Measurements from ENCODE around the gene DHODH. TPM values are rescaled to one million over a fixed set of nuclear protein-coding genes. Genes with fewer than 3 reads are reported as not detected.
"Not testable (repeated sequence)": the region's sequence is repeated elsewhere in the genome, so short reads cannot be mapped to it uniquely, and the experiment has no call there.

The DHODH gene
- total and polyA plus RNA-seq, 2 of the 4 experiments (the other 2 are of a cell fraction) = 3.2 to 4.1 TPM

GRCh38 chr16:72054254-72054847 lies 45.8 kb downstream of the DHODH start, which contains the start of gene HP:
Gene HP (plus strand): TSS chr16:72054505. CDS start chr16:72054653, 148 bp downstream.
- H2AK9ac ChIP-seq (replicated peaks; ENCODE audit: low read depth, low read length, poor library complexity); H2BK120ac ChIP-seq (ENCODE audit: low read depth, low read length); H3K14ac ChIP-seq (replicated peaks; ENCODE audit: low read depth, low read length); H2BK15ac ChIP-seq (ENCODE audit: low read depth, low read length); H4K20me1 ChIP-seq (ENCODE audit: insufficient read depth, low read length); H2BK20ac ChIP-seq (ENCODE audit: low read depth, low read length); dilution Hi-C loops (cut with HindIII; ENCODE audit: low sequenced_read_pairs, unreplicated experiment); H3K9ac ChIP-seq (ENCODE audit: low read depth, low read length); H3K36me3 ChIP-seq (ENCODE audit: control insufficient read depth, insufficient read depth, low read length); ATAC-seq (ENCODE audit: low read depth); H4K91ac ChIP-seq (ENCODE audit: insufficient read depth, low read depth, low read length); H3K4me1 ChIP-seq (ENCODE audit: control insufficient read depth, insufficient read depth, low read length); H3K9me3 ChIP-seq (ENCODE audit: control insufficient read depth, insufficient read depth, low read length); H3K27me3 ChIP-seq (ENCODE audit: control insufficient read depth, insufficient read depth, low read length); H3K56ac ChIP-seq (ENCODE audit: extremely low read depth, insufficient read depth, low read length); H3K4me3 ChIP-seq (ENCODE audit: insufficient read depth, low read depth, low read length); H2AFZ ChIP-seq (replicated peaks; ENCODE audit: low read length, poor library complexity); H3K79me1 ChIP-seq (ENCODE audit: low read depth in 1 of 2, low read length in 2 of 2); H4K5ac ChIP-seq (ENCODE audit: low read depth, low read length); H3K9me1 ChIP-seq (ENCODE audit: insufficient read depth, low read length); H3K23ac ChIP-seq (ENCODE audit: low read depth, low read length); H3K27ac ChIP-seq (ENCODE audit: insufficient read depth, low read length); BruUV-seq (replicated peaks); H3K18ac ChIP-seq (ENCODE audit: low read depth, low read length); POLR2A ChIA-PET (ENCODE audit: unreplicated experiment); DNase-seq; H4K8ac ChIP-seq (ENCODE audit: low read depth in 2 of 2, low read length in 2 of 2); H2BK5ac ChIP-seq (ENCODE audit: low read depth, low read length, poor library complexity, severe bottlenecking); H3K4ac ChIP-seq (ENCODE audit: low read depth, low read length); intact Hi-C loops (cut with micrococcal nuclease); in situ Hi-C loops (cut with MboI; ENCODE audit: low sequenced_read_pairs); CTCF ChIA-PET; H2AK5ac ChIP-seq (ENCODE audit: low read depth, low read length); H3K4me2 ChIP-seq (ENCODE audit: low read depth, low read length): not testable (repeated sequence)
- no CpG with 5 or more reads among the region's 5 CpGs for WGBS, 2 experiments (ENCODE audit: extremely low coverage in 2 of 2, insufficient read length in 1 of 2)
